NCI-H1694 treated with DMSO at 0.1 percent for 48 hours (cell line): ENCODE results near the gene ACBD5.
"Not testable (repeated sequence)": the region's sequence is repeated elsewhere in the genome, so short reads cannot be mapped to it uniquely, and the experiment has no call there.

Experiments used
- DNase-seq: peaks from one replicate; lab custom pipeline; 2025; lab: John Stamatoyannopoulos, UW

ACBD5 gene

GRCh38 chr10:27241010-27241651 lies 534 bp upstream of the ACBD5 start:
- peak; percentile 7 for DNase-seq

DNA sequence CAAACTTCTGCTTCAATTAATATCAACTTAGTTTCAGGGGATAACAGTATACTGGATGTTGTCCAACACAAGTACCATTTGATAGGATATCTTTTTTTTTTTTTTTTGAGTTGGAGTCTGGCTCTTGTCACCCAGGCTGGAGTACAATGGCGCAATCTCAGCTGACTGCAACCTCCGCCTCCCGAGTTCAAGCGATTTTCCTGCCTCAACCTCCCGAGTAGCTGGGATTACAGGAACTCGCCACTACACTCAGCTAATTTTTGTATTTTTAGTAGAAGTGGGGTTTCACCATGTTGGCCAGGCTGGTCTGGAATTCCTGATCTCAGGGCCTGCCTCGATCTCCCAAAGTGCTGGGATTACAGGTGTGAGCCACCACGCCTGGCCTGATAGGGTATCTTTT lies 3.1 kb downstream of the ACBD5 start:
- not testable (repeated sequence) for DNase-seq

- not testable (repeated sequence) for DNase-seq
Measured at GRCh38 chr10:27236589-27237128, 3.9 kb downstream of the ACBD5 start.

DNA sequence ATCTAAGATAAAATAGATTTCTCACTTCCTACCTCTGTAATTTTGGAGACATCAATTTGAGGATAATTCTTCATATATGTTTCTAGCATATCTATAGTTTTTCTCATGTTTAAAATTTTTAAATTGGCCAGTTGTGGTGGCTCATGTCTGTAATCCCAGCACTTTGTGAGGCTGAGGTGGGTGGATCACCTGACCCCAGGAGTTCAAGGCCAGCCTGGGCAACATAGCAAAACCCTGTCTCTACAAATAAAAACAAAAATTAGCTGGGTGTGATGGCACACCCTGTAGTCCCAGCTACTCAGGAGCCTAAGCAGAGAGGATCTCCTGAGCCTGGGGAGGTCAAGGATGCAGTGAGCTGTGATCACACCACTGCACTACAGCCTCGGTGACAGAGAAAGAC lies 4.9 kb downstream of the ACBD5 start:
- no peak for DNase-seq

GRCh38 chr10:27230022-27230421 lies 10.6 kb downstream of the ACBD5 start:
- DNase-seq, result no peak

- DNase-seq, result no peak
Measured at GRCh38 chr10:27225642-27226257, 14.8 kb downstream of the ACBD5 start.

- DNase-seq, result no peak
Measured at GRCh38 chr10:27225011-27225590, 15.5 kb downstream of the ACBD5 start.

DNA sequence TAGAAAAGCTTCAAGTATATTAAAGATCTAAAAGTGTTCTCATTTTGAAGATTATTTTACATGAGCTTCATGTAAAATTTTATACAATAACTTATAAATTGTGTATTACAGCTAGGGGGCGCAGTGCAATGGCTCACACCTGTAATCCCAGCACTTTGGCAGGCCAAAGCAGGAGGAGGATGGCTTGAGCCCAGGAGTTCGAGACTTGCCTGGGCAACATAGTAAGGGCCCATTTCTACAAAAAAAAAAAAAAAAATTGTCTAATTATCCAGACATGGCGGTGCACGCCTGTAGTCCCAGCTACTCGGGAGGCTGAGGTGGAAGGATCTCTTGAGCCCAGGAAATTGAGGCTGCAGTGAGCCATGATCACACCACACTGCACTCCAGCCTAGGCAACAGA lies 16.6 kb downstream of the ACBD5 start:
- DNase-seq, result no peak

DNA sequence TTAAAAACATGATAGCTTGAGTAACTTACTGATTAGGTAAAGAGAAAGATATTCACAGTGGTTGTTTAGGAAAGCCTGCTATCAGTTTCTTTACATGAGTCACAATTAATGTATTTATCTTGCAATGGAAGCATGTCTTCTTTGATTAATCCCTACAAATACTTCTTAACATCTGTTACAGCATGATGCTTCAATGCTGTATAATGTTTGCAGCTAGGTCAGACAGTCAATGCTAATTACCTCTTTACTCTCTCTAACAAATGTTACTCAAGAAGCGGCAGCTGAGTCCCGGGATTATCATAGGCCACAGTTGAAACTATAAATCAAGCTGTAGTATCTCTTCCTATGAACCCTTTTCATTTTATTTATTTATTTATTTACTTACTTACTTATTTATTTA lies 33.2 kb downstream of the ACBD5 start:
- no peak for DNase-seq

DNA sequence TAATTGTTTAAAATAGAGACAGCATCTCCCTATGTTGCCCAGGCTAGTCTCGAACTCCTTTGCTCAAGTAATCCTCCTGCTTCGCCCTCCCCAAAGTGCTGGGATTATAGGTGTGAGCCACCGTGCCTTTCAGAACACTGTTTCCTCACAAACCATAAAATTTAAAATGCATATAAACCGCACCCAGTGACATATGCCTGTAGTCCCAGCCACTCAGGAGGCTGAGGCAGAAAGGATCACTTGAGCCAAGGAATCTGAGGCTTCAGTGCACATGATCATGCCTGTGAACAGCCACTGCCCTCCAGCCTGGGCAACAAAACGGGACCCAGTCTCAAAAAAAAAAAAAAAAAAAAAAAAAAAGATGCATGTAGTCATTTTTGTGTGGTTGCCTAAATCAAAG lies 36.8 kb downstream of the ACBD5 start:
- DNase-seq, result no peak

- DNase-seq, result no peak
Measured at GRCh38 chr10:27197980-27198620, 42.5 kb downstream of the ACBD5 start.

- no peak for DNase-seq
Measured at GRCh38 chr10:27192284-27192683, 48.3 kb downstream of the ACBD5 start.

DNA sequence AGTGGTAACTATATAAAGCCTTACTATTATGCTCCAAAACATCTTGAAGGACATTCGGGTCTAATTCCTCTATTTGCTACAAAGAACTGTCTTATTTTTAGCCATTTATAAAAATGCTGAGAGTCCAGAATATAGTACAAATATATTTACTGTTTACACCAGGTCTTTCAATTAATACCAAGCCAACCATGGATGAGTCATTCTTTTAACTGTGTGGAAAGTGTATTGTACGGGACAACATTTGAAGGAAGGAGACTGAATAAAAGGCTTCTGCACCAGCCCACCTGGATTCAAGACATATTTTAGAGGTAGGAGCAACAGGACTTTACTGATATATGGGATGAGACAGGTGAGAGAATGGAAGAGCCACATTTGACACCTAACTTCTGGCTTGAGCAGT lies 50.1 kb downstream of the ACBD5 start:
- no peak for DNase-seq

GRCh38 chr10:27188897-27189296 lies 51.7 kb downstream of the ACBD5 start:
- no peak for DNase-seq

GRCh38 chr10:27188259-27188658 lies 52.3 kb downstream of the ACBD5 start:
- no peak for DNase-seq

DNA sequence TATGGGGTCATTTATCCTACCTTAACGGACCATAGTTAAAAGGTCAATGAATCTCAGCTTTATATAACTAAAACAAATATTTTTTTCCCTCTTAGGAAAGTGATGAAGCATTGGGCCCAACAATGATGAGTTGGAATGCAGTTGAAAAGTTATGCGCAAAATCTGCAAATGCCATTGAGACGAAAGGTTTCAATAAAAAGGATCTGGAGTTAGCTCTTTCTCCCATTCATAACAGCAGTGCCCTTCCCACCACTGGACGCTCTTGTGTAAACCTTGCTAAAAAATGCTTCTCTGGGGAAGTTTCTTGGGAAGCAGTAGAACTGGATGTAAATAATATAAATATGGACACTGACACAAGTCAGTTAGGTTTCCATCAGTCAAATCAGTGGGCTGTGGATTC lies 70.7 kb downstream of the ACBD5 start:
- DNase-seq, result no peak

DNA sequence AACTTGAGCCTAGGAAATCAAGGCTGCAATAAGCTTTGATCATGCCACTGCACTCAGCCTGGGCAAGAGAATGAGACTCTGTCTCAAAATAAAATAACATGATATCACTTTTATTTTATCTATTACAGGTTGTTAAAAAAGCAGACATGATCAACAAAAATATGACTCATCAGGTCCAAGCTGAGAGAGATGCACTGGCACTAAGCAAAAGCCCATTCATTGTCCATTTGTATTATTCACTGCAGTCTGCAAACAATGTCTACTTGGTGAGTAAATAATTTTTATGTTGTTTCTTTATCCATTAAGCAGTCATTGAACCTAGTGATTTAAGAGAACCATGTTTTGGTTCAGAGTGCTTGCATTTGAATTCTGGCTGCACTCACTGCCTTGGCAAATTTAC lies 82.2 kb downstream of the ACBD5 start:
- no peak for DNase-seq

- no peak for DNase-seq
Measured at GRCh38 chr10:27157150-27157549, 83.4 kb downstream of the ACBD5 start.

DNA sequence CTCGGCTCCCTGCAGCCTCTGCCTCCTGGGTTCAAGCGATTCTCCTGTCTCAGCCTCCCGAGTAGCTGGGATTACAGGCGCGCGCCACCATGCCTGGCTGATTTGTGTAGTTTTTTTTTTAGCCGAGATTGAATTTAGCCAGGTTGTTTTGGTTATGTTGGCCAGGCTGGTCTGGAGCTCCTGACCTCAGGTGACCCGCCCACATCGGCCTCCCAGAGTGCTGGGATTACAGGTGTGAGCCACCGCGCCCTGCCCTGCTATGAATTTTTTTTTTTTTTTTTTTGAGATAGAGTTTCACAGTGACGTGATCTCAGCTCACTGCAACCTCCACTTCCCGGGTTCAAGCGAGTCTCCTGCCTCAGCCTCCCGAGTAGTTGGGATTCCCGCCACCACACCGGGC lies 84.0 kb downstream of the ACBD5 start:
- DNase-seq, result not testable (repeated sequence)

GRCh38 chr10:27155066-27155754 lies 85.4 kb downstream of the ACBD5 start, which contains the start of gene MASTL:
Gene MASTL (plus strand): TSS chr10:27155352. CDS start chr10:27155427, 75 bp downstream.
- DNase-seq, result peak; percentile 44

DNA sequence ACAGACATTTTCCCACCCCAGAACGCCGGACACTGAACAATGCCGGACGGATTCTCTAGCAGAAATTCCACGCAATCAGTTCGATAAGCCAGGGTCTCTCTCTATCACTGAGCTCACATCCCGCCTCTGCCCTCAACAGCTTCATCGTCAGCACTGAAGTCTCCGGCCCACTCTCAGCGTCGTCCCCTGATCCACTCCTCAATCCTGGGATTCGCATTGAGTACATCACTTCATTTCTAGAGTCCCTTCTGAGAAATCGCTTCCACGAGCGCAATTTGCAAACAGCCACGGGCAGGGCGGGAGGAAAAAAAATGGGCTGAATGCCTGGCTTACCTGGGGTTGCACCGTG lies 86.8 kb downstream of the ACBD5 start:
- DNase-seq, result no peak

DNA sequence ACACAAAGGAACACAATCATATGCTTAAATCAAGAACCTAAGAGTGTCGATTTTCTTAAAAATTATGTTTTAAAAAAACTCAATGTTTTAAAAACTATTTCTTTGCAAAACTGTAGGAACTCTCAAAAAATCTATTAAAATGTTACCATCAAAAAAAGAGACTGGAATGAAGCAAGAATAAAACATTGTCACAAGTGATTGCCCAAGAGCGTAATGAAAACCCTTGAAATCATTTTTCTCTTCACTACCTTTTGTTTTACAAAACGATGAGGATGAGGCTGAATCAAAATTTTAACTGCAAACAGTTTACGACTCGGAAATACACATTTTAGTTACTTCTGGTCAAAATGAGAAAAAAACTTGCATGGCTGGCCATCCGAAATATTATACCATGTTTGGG lies 87.3 kb downstream of the ACBD5 start:
- no peak for DNase-seq
